Stimulated activated CD8-positive, alpha-beta memory T cell treated with anti-CD3 and anti-CD28 coated beads, Interleukin-15, amount 100 ng/mL, for 24 hours (primary cell): ENCODE measurements around the gene WSCD1.

Experiments
- DNase-seq: peaks from one replicate; pipeline ENCODE4 v3.0.0-alpha.2; 2020; ENCODE audit warnings: low read depth

The WSCD1 gene

GRCh38 chr17:6069539-6070429 is at the start of gene WSCD1:
TSS of gene WSCD1 (plus strand) at chr17:6070379. CDS start at chr17:6080659, 10,280 bp downstream.
- DNase-seq: no peak

GRCh38 chr17:6021011-6021400 is 49.2 kb upstream of the WSCD1 start:
- DNase-seq: no peak

GRCh38 chr17:6021627-6022026 is 48.6 kb upstream of the WSCD1 start:
- DNase-seq: no peak

DNA sequence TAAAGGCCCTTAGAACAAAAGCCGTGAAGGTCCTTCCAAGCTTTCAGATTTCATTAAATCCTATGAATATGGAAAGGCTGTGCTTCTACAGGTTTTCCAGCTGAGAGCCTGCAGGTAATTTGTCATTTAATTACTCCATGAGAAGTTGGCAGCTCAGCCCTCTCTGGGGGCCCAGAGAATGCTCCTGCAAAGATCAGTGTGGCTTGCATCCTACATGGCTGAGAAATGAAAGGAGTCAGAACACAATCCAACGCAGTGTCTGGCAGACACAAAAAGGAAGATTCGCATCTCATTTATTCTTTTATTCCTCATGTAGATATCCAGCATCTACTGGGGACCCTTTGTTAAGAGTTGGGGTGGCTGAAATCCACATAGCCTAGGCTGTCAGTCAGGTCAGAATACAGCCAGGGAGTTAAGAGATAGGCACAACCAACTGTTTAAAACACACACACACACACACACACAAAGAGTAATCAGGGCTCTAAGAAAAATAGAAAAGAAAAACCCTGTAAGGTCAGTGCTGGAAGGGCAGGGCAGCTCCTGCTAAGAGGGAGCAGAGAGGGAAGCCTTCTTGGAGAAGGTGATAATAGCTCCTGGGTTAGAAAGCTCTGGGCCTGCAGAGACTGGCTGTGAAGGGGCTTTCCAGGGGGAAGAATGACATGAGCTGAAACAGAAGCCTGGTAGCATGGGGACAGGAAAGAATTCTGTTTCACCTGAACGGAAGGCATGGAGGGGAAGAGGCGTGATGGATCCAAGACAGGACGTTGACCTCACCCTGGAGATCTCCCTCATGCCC is 46.9 kb upstream of the WSCD1 start:
- DNase-seq: no peak

DNA sequence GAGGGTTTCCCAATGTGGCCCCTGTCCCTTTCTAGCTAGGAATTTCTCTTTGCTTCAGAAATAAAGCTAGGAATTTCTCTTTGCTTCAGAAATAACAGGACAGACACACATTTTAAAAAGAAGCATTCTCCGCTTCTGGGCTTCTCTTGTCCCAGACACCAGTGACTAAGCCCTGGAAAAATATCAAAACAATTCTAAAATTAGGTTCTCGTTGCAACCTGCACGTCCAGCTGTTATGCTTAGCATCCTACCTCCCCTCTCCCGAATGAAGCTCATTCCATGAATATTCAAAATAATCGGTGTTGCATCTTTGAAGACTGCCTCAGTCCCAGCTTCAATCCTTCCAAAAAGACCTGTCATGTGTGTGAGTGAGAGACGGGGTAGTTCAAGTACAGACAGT is 45.6 kb upstream of the WSCD1 start:
- no peak for DNase-seq

- DNase-seq: no peak
Observed at GRCh38 chr17:6027342-6028024, 42.7 kb upstream of the WSCD1 start.

- DNase-seq: no peak
Observed at GRCh38 chr17:6028294-6028693, 41.9 kb upstream of the WSCD1 start.

- DNase-seq: no peak
Observed at GRCh38 chr17:6035801-6036394, 34.3 kb upstream of the WSCD1 start.

GRCh38 chr17:6040504-6040903 is 29.7 kb upstream of the WSCD1 start:
- DNase-seq: no peak

DNA sequence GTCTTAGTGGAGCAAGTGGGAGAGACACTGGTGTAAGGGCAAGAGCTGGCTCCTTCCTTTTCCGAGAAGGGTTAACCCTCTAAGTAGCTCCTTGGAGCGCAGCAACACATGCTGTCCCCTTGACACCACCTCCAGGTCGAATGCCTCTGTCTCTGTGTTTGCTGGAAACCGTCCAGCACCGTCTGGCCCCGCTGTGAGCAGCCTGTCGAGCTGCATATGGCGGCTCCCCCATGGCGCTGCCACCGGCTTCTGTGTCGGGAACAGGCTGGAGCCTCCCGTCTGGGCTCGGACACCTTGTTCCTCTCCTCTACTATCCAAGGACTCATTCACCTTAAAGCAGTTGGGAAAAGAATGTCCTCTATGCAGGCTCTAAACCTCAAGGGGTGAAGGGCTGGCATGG is 28.9 kb upstream of the WSCD1 start:
- no peak for DNase-seq

DNA sequence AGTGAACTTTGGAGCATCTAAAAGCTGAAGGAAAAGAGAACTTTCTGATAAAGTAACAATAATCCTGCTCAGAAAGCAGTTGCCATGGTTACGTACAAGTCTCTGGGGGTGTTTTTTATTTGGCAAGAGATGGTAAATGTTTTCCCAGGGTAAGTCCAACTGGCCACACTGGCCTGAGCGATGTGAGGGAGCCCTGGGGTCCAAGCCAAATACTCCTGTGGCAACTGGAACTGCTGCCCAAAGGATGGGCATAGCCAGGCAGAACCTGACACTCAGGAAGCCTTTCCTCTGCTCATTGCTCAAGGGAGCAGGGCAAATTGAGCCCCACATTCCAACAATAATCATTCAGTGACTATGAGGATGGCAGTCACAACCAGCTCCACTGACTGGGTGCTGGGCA is 26.8 kb upstream of the WSCD1 start:
- DNase-seq: no peak

DNA sequence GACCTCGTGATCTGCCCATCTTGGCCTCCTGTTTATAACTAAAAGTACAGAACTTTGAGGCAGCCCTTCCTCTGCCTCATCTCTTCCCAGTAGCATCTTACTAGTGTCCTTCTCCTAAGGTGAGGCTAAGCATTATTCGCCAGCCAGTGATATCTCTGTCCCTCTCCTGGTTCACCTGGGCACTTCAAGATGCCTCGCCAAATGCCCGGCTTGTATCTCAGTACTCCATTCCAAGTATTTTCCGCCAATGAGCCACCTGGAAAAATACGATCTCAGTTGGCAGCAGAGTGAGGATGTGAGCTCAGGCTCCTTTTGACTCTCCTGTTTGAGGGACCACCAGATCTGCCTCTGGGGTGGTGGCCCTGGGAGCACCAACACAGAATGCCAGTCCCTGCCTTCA is 25.9 kb upstream of the WSCD1 start:
- no peak for DNase-seq

DNA sequence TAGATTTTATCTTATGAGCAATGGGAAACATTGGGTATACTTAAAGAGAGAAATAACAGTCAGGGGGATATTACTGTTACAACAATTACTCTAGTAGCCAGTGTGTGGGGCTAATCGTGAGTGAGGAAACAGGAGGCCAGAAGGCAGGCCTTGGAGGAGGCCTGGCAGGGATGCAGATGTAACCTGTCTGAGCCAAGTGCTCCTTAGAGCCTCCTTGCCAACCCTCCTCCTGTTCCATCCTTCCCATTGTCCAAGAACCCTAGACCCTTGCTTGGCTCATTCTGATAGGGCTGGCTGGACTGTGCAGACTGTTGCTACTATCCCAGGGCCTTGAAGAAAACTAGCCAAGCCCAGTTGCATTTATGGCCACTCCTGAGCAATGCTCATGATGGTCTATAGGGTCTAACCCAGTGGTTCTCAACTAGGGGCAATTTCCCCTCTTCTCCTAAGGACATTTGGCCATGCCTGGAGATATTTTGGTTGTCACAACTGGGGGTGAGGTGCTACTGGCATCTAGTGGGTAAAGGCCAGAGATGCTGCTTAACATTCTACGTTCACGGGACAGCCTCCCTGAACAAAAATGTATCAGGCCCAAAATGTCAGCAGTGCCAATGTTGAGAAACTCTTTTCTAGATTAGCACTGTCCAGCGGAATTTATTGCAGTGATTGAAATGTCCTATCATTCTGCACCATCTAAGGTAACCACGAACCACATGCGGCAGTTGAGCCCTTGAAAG is 24.4 kb upstream of the WSCD1 start:
- no peak for DNase-seq

- no peak for DNase-seq
Observed at GRCh38 chr17:6046431-6046830, 23.7 kb upstream of the WSCD1 start.

- DNase-seq: no peak
Observed at GRCh38 chr17:6046931-6047330, 23.2 kb upstream of the WSCD1 start.

DNA sequence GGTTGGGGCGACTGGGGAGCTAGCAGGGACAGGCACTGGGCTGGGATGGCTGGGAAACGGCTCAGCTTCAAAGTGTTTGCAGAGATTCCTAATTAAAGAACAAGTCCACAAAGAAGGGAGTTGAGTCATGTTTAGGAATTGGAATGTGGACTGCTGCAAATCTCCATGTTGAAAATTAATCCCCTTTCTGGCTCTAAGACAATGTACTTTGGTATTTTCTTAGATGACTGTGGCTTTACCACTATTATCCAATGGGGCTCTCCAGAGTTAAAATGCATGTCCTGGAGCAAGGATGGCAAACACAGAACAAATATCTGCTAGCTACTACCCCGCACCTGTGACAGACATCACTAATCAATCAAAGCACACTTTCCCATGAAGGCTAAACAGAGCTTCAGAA is 22.2 kb upstream of the WSCD1 start:
- no peak for DNase-seq

DNA sequence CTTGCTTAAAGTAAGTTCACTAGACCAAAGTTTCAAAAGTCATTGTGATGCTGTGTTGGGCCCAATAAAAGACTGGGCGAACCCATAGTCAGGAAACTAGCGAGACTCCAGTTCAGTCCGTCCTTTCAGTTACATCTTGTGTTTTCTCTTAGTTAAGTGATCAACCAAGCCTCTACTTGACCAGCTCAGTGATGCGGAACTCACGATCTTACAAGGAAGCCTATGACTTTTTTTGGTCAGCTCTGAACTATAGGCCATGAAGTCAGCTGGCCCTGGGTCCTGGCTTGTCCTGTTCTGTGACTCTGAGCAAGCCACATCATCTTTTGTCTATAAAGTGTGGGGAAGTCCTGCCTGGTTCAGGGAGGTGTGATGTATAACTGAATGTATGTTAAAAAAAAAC is 21.7 kb upstream of the WSCD1 start:
- DNase-seq: no peak

GRCh38 chr17:6052926-6053325 is 17.3 kb upstream of the WSCD1 start:
- DNase-seq: no peak

GRCh38 chr17:6054372-6054771 is 15.8 kb upstream of the WSCD1 start:
- DNase-seq: no peak

GRCh38 chr17:6056104-6056503 is 14.1 kb upstream of the WSCD1 start:
- DNase-seq: no peak

DNA sequence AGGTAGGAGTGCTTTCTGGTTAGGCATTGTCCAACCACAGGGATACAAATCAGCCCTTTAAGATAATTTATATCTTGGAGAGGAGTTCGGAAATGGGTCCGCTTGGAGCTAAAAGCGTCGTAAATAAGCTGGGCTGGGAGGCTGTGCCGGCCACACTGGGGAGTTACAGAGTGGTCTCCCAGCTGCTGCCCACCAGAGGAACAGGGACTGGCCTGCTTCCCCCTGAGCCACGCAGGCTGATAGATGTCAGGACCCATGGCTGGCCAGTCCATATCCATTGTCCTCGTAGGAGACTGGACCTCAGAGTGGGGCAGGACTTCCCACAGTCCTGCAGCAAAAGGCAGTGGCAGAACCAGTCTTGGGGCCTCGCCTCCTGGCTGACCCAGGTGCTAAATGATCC is 12.6 kb upstream of the WSCD1 start:
- no peak for DNase-seq

- no peak for DNase-seq
Observed at GRCh38 chr17:6059406-6059805, 10.8 kb upstream of the WSCD1 start.
